NCI-H2227 (cell line): ENCODE results near the gene USP17L26.
"Not testable (repeated sequence)": the region's sequence is repeated elsewhere in the genome, so short reads cannot be mapped to it uniquely, and the experiment has no call there.

Source experiments
- DNase-seq: peaks from one replicate; lab custom pipeline; 2025; ENCODE audit not compliant: unreplicated experiment; lab: John Stamatoyannopoulos, UW

The USP17L26 gene, protein sequence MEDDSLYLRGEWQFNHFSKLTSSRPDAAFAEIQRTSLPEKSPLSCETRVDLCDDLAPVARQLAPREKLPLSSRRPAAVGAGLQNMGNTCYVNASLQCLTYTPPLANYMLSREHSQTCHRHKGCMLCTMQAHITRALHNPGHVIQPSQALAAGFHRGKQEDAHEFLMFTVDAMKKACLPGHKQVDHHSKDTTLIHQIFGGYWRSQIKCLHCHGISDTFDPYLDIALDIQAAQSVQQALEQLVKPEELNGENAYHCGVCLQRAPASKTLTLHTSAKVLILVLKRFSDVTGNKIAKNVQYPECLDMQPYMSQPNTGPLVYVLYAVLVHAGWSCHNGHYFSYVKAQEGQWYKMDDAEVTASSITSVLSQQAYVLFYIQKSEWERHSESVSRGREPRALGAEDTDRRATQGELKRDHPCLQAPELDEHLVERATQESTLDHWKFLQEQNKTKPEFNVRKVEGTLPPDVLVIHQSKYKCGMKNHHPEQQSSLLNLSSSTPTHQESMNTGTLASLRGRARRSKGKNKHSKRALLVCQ

DNA sequence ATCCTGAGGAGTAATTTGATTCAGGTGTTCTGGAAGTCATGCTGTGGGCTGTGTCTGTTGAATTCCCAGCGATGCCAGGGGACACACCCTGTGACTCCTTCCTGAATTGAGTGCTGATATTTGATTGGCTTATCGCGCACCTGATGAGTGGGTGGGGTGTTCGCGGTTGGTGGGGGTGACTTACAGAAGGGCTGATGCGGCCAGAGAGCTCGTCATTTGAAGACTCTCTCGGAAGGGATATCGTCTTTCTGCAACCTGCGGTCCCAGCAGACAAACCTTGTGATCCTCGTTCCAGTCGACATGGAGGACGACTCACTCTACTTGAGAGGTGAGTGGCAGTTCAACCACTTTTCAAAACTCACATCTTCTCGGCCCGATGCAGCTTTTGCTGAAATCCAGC lies at the start of gene USP17L26:
Gene USP17L26 (plus strand): TSS at position 301 of the 400 bp plus-strand sequence. CDS start 0 bp downstream, at position 301.
- DNase-seq = not testable (repeated sequence)

DNA sequence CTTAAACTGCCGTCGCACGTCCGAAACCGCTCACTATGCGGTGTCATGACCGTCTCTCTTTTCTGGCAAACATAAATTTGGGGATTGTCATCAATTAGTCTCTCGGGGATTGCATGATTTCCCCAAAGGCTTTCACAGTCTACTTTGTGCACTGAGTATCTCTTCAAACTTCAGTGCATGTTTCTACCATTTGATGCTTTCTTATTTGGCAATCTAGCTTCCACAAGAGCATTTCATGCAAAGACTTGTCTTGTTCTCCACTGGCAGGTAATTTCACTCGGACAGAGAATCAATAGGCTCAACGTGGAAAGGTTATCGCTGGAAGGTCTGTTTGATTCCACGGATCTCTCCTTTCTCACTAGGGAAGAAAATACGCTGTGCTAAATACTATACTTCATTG lies 10.3 kb upstream of the USP17L26 start:
- DNase-seq = not testable (repeated sequence)

DNA sequence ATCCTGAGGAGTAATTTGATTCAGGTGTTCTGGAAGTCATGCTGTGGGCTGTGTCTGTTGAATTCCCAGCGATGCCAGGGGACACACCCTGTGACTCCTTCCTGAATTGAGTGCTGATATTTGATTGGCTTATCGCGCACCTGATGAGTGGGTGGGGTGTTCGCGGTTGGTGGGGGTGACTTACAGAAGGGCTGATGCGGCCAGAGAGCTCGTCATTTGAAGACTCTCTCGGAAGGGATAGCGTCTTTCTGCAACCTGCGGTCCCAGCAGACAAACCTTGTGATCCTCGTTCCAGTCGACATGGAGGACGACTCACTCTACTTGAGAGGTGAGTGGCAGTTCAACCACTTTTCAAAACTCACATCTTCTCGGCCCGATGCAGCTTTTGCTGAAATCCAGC lies 9.6 kb upstream of the USP17L26 start, which contains the start of gene USP17L24:
Gene USP17L24 (plus strand): TSS at position 301 of the 400 bp plus-strand sequence. CDS start 0 bp downstream, at position 301.
- not testable (repeated sequence) for DNase-seq

DNA sequence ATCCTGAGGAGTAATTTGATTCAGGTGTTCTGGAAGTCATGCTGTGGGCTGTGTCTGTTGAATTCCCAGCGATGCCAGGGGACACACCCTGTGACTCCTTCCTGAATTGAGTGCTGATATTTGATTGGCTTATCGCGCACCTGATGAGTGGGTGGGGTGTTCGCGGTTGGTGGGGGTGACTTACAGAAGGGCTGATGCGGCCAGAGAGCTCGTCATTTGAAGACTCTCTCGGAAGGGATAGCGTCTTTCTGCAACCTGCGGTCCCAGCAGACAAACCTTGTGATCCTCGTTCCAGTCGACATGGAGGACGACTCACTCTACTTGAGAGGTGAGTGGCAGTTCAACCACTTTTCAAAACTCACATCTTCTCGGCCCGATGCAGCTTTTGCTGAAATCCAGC lies 4.8 kb upstream of the USP17L26 start, which contains the start of gene USP17L25:
Gene USP17L25 (plus strand): TSS at position 301 of the 400 bp plus-strand sequence. CDS start 0 bp downstream, at position 301.
- not testable (repeated sequence) for DNase-seq

DNA sequence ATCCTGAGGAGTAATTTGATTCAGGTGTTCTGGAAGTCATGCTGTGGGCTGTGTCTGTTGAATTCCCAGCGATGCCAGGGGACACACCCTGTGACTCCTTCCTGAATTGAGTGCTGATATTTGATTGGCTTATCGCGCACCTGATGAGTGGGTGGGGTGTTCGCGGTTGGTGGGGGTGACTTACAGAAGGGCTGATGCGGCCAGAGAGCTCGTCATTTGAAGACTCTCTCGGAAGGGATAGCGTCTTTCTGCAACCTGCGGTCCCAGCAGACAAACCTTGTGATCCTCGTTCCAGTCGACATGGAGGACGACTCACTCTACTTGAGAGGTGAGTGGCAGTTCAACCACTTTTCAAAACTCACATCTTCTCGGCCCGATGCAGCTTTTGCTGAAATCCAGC lies 4.6 kb downstream of the USP17L26 start, which contains the start of gene USP17L5:
Gene USP17L5 (plus strand): TSS at position 301 of the 400 bp plus-strand sequence. CDS start 0 bp downstream, at position 301.
- DNase-seq = not testable (repeated sequence)

DNA sequence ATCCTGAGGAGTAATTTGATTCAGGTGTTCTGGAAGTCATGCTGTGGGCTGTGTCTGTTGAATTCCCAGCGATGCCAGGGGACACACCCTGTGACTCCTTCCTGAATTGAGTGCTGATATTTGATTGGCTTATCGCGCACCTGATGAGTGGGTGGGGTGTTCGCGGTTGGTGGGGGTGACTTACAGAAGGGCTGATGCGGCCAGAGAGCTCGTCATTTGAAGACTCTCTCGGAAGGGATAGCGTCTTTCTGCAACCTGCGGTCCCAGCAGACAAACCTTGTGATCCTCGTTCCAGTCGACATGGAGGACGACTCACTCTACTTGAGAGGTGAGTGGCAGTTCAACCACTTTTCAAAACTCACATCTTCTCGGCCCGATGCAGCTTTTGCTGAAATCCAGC lies 9.4 kb downstream of the USP17L26 start, which contains the start of gene USP17L27:
Gene USP17L27 (plus strand): TSS at position 301 of the 400 bp plus-strand sequence. CDS start 0 bp downstream, at position 301.
- DNase-seq = not testable (repeated sequence)

DNA sequence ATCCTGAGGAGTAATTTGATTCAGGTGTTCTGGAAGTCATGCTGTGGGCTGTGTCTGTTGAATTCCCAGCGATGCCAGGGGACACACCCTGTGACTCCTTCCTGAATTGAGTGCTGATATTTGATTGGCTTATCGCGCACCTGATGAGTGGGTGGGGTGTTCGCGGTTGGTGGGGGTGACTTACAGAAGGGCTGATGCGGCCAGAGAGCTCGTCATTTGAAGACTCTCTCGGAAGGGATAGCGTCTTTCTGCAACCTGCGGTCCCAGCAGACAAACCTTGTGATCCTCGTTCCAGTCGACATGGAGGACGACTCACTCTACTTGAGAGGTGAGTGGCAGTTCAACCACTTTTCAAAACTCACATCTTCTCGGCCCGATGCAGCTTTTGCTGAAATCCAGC lies 14.1 kb downstream of the USP17L26 start, which contains the start of gene USP17L28:
Gene USP17L28 (plus strand): TSS at position 301 of the 400 bp plus-strand sequence. CDS start 0 bp downstream, at position 301.
- DNase-seq = not testable (repeated sequence)

DNA sequence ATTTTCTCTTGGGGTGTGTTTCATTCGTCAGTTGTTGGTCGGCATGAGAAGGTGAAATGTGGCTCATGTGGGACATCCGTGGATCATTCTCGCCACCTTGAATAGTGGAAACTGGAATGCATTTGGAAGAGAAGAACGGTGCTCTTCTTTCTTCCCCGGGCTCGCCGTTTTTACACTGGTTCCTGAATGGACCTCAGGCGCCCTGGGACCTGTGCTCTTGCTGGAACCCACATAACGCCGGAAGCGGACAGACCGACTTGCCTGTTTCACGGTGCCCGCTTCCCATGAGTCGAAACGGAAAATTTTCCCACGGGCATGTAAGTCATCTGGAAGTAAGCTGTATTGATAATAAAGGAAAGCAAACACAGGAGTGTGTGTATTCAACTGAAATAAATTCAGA lies 16.4 kb downstream of the USP17L26 start:
- DNase-seq = not testable (repeated sequence)

DNA sequence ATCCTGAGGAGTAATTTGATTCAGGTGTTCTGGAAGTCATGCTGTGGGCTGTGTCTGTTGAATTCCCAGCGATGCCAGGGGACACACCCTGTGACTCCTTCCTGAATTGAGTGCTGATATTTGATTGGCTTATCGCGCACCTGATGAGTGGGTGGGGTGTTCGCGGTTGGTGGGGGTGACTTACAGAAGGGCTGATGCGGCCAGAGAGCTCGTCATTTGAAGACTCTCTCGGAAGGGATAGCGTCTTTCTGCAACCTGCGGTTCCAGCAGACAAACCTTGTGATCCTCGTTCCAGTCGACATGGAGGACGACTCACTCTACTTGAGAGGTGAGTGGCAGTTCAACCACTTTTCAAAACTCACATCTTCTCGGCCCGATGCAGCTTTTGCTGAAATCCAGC lies 18.9 kb downstream of the USP17L26 start, which contains the start of gene USP17L29:
Gene USP17L29 (plus strand): TSS at position 301 of the 400 bp plus-strand sequence. CDS start 0 bp downstream, at position 301.
- not testable (repeated sequence) for DNase-seq

DNA sequence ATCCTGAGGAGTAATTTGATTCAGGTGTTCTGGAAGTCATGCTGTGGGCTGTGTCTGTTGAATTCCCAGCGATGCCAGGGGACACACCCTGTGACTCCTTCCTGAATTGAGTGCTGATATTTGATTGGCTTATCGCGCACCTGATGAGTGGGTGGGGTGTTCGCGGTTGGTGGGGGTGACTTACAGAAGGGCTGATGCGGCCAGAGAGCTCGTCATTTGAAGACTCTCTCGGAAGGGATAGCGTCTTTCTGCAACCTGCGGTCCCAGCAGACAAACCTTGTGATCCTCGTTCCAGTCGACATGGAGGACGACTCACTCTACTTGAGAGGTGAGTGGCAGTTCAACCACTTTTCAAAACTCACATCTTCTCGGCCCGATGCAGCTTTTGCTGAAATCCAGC lies 28.4 kb downstream of the USP17L26 start, which contains the start of gene USP17L30:
Gene USP17L30 (plus strand): TSS at position 301 of the 400 bp plus-strand sequence. CDS start 0 bp downstream, at position 301.
- not testable (repeated sequence) for DNase-seq

DNA sequence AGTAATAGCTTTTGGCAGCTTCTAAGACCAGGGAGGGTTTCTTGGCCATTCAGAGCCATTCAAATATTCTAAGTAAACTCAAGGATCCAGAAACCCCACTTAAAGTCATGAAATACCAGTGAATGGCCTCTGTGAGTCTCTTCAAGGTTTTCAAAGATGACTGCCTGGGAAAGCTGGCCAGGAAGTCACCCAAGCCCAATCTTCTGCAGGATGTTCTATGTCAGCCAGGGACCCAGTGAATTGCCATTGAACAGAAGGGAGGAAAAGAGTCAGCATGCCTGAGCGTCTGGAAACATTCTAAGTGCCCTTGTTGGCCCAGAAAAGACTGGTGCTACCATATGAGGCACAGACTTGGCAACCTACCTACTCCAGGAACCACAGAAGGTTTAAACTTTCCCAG lies 45.4 kb downstream of the USP17L26 start:
- DNase-seq = not testable (repeated sequence)

DNA sequence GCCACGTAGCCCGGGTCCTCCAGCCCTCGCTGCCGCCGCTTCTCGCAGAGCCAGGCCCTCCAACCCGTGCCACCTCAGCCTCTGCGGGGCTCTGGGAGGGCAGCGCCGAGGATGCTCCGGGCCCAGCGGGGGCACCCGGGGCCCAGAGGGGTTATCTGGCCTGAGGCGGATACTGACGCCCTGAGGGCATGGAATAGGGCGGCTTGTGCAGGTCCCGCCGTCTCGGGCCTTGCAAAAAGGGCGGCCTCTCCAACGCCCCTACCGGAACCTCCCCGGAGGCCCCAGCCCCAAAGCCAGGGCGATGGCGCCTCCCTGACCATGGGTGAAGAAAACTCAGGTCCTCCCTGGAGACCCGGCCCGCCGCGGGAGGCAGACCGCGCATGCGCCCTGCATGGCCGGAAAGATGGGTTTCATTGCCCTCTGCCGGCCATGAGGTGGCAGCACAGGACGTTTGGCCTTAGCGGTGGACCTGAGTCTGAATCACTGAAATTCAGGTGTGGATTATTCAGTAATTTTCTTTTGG lies 46.6 kb downstream of the USP17L26 start:
- peak; percentile 0 for DNase-seq

DNA sequence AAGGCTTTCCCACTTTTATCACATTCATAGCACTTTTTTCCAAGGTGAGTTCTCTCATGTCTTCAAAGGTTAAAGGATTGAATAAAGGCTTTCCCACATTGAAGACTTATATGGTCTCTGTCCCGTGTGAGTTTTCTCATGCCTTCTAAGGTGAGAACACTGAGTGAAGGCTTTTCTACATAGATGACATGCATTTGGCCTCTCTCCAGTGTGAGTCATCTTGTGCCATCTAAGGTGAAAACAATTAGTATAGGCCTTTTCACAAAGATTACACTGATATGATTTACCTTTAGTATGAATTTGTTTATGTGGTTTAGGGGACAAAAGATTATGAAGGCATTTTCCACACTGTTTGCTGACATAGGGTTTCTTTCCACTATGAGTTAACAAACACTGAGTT lies 49.7 kb downstream of the USP17L26 start:
- DNase-seq = no peak
